ENCODE results near the gene DOCK3. TPM values are rescaled to one million over a fixed set of nuclear protein-coding genes. Genes with fewer than 3 reads are reported as not detected.
"Not testable (repeated sequence)": the region's sequence is repeated elsewhere in the genome, so short reads cannot be mapped to it uniquely, and the experiment has no call there.

The DOCK3 gene
- total and polyA plus RNA-seq, 4 donors, result 11.0 to 35.7 (median 33.0) TPM

- no peaks in the 10 kb centered on the region for H3K9me3 ChIP-seq (ENCODE audit: control insufficient read depth, insufficient read depth, low read length)
- 94% methylated on average over 2 of the region's 2 CpGs for WGBS (ENCODE audit: insufficient coverage)
- H3K36me3 ChIP-seq (ENCODE audit: control insufficient read depth, insufficient read depth, low read length), result peaks cover 9% of the 10 kb centered on the region
- no peak overlapping the region for H3K27ac ChIP-seq (ENCODE audit: low read depth, low read length)
- H3K27me3 ChIP-seq (ENCODE audit: control insufficient read depth, insufficient read depth, low read length), result no peaks in the 10 kb centered on the region
- no peaks in the 10 kb centered on the region for H3K4me1 ChIP-seq (ENCODE audit: control insufficient read depth, insufficient read depth, low read length)
- H3K4me3 ChIP-seq (ENCODE audit: low read depth, low read length), result no peak overlapping the region
- no peak for DNase-seq (ENCODE audit: low read depth in 4 of 6, low spot score in 6 of 6)
Measured at GRCh38 chr3:51083490-51083889, 408.8 kb downstream of the DOCK3 start.

- not testable (repeated sequence) for H3K27ac ChIP-seq (ENCODE audit: low read depth, low read length); H3K27me3 ChIP-seq (ENCODE audit: control insufficient read depth, insufficient read depth, low read length); H3K36me3 ChIP-seq (ENCODE audit: control insufficient read depth, insufficient read depth, low read length); DNase-seq (ENCODE audit: low read depth in 4 of 6, low spot score in 6 of 6); H3K4me1 ChIP-seq (ENCODE audit: control insufficient read depth, insufficient read depth, low read length); H3K4me3 ChIP-seq (ENCODE audit: low read depth, low read length); H3K9me3 ChIP-seq (ENCODE audit: control insufficient read depth, insufficient read depth, low read length)
- 46% methylated on average over 6 of the region's 6 CpGs for WGBS (ENCODE audit: insufficient coverage)
Measured at GRCh38 chr3:51092141-51092540, 417.4 kb downstream of the DOCK3 start.

- H3K27ac ChIP-seq (ENCODE audit: low read depth, low read length); H3K9me3 ChIP-seq (ENCODE audit: control insufficient read depth, insufficient read depth, low read length); H3K27me3 ChIP-seq (ENCODE audit: control insufficient read depth, insufficient read depth, low read length); H3K4me3 ChIP-seq (ENCODE audit: low read depth, low read length); H3K36me3 ChIP-seq (ENCODE audit: control insufficient read depth, insufficient read depth, low read length); H3K4me1 ChIP-seq (ENCODE audit: control insufficient read depth, insufficient read depth, low read length); DNase-seq (ENCODE audit: low read depth in 4 of 6, low spot score in 6 of 6): not testable (repeated sequence)
- WGBS (ENCODE audit: insufficient coverage), result 38% methylated on average over 1 of the region's 1 CpG
Measured at GRCh38 chr3:51094838-51095237, 420.1 kb downstream of the DOCK3 start.

DNA sequence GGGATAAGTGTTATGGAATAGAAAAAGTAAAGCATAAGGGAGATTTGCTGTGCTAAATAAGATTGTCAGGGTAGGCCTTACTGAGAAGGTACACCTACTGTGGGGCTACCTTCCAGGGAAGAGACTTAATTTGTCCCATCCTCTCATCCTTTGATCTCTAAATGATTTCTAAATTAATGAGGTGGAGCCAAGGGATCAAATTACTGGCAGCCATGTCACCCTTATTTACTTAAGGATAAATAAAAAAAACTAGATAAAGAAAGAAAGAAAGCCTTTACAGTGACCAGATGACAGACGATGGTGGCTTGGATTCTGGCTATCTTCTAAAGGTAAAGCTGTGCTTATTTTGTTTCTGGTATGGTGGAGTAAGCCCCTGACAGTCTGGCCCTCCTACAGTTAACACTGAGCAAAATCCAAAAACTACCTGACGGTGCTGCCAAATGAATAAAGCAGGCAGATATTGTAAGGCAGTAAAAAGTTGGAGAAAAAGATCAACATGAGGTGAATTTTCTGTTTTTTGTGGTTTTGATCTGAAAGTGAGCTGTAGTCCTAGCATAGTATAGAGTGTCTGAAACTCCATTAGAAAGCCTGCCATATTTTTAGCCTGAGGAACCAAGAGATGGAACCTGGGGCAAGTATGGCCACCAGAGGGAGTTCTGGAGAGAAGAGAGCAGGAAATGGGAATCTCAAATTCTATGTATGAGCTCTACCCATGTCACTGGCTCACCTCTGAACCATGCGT, 425.2 kb downstream of the DOCK3 start:
- H3K27ac ChIP-seq (ENCODE audit: low read depth, low read length), result no peak overlapping the region
- no peaks in the 10 kb centered on the region for H3K9me3 ChIP-seq (ENCODE audit: control insufficient read depth, insufficient read depth, low read length)
- DNase-seq (ENCODE audit: low read depth in 4 of 6, low spot score in 6 of 6), result peak in 3 of 6 donors; percentile 9 to 52 (median 48)
- H3K36me3 ChIP-seq (ENCODE audit: control insufficient read depth, insufficient read depth, low read length), result peaks cover 6% of the 10 kb centered on the region
- no peaks in the 10 kb centered on the region for H3K27me3 ChIP-seq (ENCODE audit: control insufficient read depth, insufficient read depth, low read length)
- no peak overlapping the region for H3K4me3 ChIP-seq (ENCODE audit: low read depth, low read length)
- 100% methylated on average over 1 of the region's 3 CpGs for WGBS (ENCODE audit: insufficient coverage)
- H3K4me1 ChIP-seq (ENCODE audit: control insufficient read depth, insufficient read depth, low read length), result no peaks in the 10 kb centered on the region

DNA sequence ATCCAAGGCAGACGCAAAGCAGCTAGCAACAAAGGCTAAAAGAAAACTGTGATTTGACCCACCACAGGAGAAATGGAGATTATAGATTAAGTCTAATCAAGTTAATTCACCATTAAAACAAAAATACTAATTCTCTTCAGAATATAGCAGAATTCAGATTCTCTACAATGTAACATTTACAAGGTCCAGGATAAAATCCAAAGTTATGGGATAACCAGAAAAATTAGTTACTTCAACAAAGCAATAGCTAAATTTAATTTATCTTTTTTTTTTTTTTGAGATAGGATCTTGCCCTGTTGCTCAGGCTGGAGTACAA, 425.8 kb downstream of the DOCK3 start:
- Histone ChIP-seq H3K36me3 (ENCODE audit: control insufficient read depth, insufficient read depth, low read length) (peaks cover 6% of the 10 kb centered on the region), H3K9me3 (ENCODE audit: control insufficient read depth, insufficient read depth, low read length) (no peaks in the 10 kb centered on the region), H3K27ac (ENCODE audit: low read depth, low read length) (no peak overlapping the region), H3K4me3 (ENCODE audit: low read depth, low read length) (no peak overlapping the region), H3K27me3 (ENCODE audit: control insufficient read depth, insufficient read depth, low read length) (no peaks in the 10 kb centered on the region), H3K4me1 (ENCODE audit: control insufficient read depth, insufficient read depth, low read length) (no peaks in the 10 kb centered on the region)
- WGBS (ENCODE audit: insufficient coverage), result no CpG with 5 or more reads among the region's 1 CpG
- DNase-seq (ENCODE audit: low read depth in 4 of 6, low spot score in 6 of 6), result no peak

- H3K4me3 ChIP-seq (ENCODE audit: low read depth, low read length), result no peak overlapping the region
- H3K9me3 ChIP-seq (ENCODE audit: control insufficient read depth, insufficient read depth, low read length), result peaks cover 2% of the 10 kb centered on the region
- H3K27ac ChIP-seq (ENCODE audit: low read depth, low read length), result no peak overlapping the region
- no peaks in the 10 kb centered on the region for H3K4me1 ChIP-seq (ENCODE audit: control insufficient read depth, insufficient read depth, low read length)
- DNase-seq (ENCODE audit: low read depth in 4 of 6, low spot score in 6 of 6), result peak in 1 of 6 donors; percentile 4
- H3K36me3 ChIP-seq (ENCODE audit: control insufficient read depth, insufficient read depth, low read length), result peaks cover 13% of the 10 kb centered on the region
- no peaks in the 10 kb centered on the region for H3K27me3 ChIP-seq (ENCODE audit: control insufficient read depth, insufficient read depth, low read length)
- WGBS (ENCODE audit: insufficient coverage), result no CpG with 5 or more reads among the region's 1 CpG
Measured at GRCh38 chr3:51102396-51102795, 427.7 kb downstream of the DOCK3 start.

- no peak overlapping the region for H3K4me3 ChIP-seq (ENCODE audit: low read depth, low read length)
- H3K9me3 ChIP-seq (ENCODE audit: control insufficient read depth, insufficient read depth, low read length), result peaks cover 5% of the 10 kb centered on the region
- WGBS (ENCODE audit: insufficient coverage), result 96% methylated on average over 6 of the region's 9 CpGs
- no peaks in the 10 kb centered on the region for H3K4me1 ChIP-seq (ENCODE audit: control insufficient read depth, insufficient read depth, low read length)
- H3K27me3 ChIP-seq (ENCODE audit: control insufficient read depth, insufficient read depth, low read length), result no peaks in the 10 kb centered on the region
- H3K27ac ChIP-seq (ENCODE audit: low read depth, low read length), result no peak overlapping the region
- DNase-seq (ENCODE audit: low read depth in 4 of 6, low spot score in 6 of 6), result no peak
- peaks cover 11% of the 10 kb centered on the region for H3K36me3 ChIP-seq (ENCODE audit: control insufficient read depth, insufficient read depth, low read length)
Measured at GRCh38 chr3:51106242-51106876, 431.6 kb downstream of the DOCK3 start.

DNA sequence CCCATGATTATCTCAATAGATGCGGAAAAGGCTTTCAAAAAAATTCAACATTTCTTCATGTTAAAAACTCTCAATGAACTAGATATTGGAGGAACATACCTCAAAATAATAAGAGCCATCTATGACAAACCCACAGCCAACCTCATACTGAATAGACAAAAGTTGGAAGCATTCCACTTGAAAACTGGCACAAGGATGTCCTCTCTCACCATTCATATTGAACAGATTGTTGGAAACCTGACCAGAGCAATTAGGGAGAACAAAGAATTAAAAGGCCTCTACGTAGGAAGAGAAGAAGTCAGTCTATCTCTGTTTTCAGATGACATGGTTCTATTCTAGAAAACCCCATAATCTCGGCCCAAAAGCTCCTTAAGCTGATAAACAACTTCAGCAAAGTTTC, 435.9 kb downstream of the DOCK3 start:
- peaks cover 11% of the 10 kb centered on the region for H3K36me3 ChIP-seq (ENCODE audit: control insufficient read depth, insufficient read depth, low read length)
- peaks cover 7% of the 10 kb centered on the region for H3K9me3 ChIP-seq (ENCODE audit: control insufficient read depth, insufficient read depth, low read length)
- no peak overlapping the region for H3K27ac ChIP-seq (ENCODE audit: low read depth, low read length)
- H3K27me3 ChIP-seq (ENCODE audit: control insufficient read depth, insufficient read depth, low read length), result no peaks in the 10 kb centered on the region
- DNase-seq (ENCODE audit: low read depth in 4 of 6, low spot score in 6 of 6), result no peak
- H3K4me1 ChIP-seq (ENCODE audit: control insufficient read depth, insufficient read depth, low read length), result no peaks in the 10 kb centered on the region
- H3K4me3 ChIP-seq (ENCODE audit: low read depth, low read length), result no peak overlapping the region
- WGBS (ENCODE audit: insufficient coverage), result 100% methylated on average over 1 of the region's 3 CpGs

DNA sequence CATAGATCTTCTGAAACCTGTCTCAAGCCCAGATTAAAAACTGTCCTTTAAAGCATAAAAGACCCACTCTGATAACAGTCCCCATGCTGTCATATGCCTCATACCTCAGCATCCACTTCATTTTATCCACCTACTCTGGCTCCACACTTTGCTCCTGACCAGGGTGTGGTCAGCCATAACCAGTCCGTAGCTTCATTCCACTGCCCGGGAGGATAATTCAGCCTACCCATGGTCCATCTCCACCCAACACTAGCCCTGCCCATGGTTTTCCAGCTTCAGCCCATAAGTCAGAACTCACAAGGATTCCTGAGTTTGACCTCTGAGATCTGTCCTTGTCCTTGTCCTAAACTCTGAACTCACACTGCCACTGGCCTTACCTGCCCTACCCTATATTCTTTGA, 448.2 kb downstream of the DOCK3 start:
- no peak overlapping the region for H3K4me3 ChIP-seq (ENCODE audit: low read depth, low read length)

DNA sequence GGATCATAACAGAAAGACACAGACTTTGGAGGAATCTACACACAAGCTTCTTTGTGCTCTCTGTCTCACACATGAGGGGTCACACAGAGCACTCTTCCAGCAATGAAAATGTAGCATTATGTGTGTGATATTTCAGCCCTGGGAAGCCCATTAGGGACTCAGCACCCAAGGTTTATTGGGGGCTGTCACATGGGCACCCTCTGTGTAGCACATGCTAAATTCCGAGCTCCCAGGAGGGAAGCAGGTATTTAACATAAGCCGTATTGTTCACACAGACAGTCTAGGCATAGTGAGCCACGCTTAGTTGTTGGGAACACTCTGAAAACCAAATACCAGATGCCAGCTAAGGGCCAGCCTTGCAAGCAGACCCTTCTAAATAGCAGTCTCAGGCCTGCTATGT, 448.8 kb downstream of the DOCK3 start:
- Histone ChIP-seq H3K27ac (ENCODE audit: low read depth, low read length) (no peak overlapping the region), H3K27me3 (ENCODE audit: control insufficient read depth, insufficient read depth, low read length) (no peaks in the 10 kb centered on the region), H3K4me1 (ENCODE audit: control insufficient read depth, insufficient read depth, low read length) (no peaks in the 10 kb centered on the region), H3K36me3 (ENCODE audit: control insufficient read depth, insufficient read depth, low read length) (peaks cover 1% of the 10 kb centered on the region), H3K4me3 (ENCODE audit: low read depth, low read length) (no peak overlapping the region), H3K9me3 (ENCODE audit: control insufficient read depth, insufficient read depth, low read length) (peaks cover 2% of the 10 kb centered on the region)
- DNase-seq (ENCODE audit: low read depth in 4 of 6, low spot score in 6 of 6), result no peak
- 84% methylated on average over 3 of the region's 3 CpGs for WGBS (ENCODE audit: insufficient coverage)

More for the DNA sequence above, 448.2 kb downstream of the DOCK3 start:
- H3K9me3 ChIP-seq (ENCODE audit: control insufficient read depth, insufficient read depth, low read length), result peaks cover 2% of the 10 kb centered on the region
- H3K36me3 ChIP-seq (ENCODE audit: control insufficient read depth, insufficient read depth, low read length), result no peaks in the 10 kb centered on the region
- 87% methylated on average over 2 of the region's 2 CpGs for WGBS (ENCODE audit: insufficient coverage)
- no peak for DNase-seq (ENCODE audit: low read depth in 4 of 6, low spot score in 6 of 6)
- H3K27ac ChIP-seq (ENCODE audit: low read depth, low read length), result no peak overlapping the region
- no peaks in the 10 kb centered on the region for H3K27me3 ChIP-seq (ENCODE audit: control insufficient read depth, insufficient read depth, low read length)
- no peaks in the 10 kb centered on the region for H3K4me1 ChIP-seq (ENCODE audit: control insufficient read depth, insufficient read depth, low read length)
